Fibroblast of mammary gland (primary cell): Measurements from ENCODE around the gene CAVIN1.

ENCODE experiments used
- DNase-seq: peaks from one replicate; pipeline ENCODE4 v3.0.0-alpha.2; 2010; ENCODE audit warnings: low read depth
- H3K4me3 ChIP-seq: 2 replicates; pipeline ENCODE4 v1.5.1; 2011; ENCODE audit warnings: low read depth, mild to moderate bottlenecking, low read length, moderate library complexity; ENCODE audit not compliant: control insufficient read depth
- TF ChIP-seq, protein P1 (sequence below): conservative IDR thresholded peaks from 2 replicates; pipeline ENCODE4 v1.5.1; 2011; ENCODE audit warnings: low read depth, low read length, inconsistent platforms; ENCODE audit not compliant: control insufficient read depth, insufficient read depth

Gene CAVIN1

DNA sequence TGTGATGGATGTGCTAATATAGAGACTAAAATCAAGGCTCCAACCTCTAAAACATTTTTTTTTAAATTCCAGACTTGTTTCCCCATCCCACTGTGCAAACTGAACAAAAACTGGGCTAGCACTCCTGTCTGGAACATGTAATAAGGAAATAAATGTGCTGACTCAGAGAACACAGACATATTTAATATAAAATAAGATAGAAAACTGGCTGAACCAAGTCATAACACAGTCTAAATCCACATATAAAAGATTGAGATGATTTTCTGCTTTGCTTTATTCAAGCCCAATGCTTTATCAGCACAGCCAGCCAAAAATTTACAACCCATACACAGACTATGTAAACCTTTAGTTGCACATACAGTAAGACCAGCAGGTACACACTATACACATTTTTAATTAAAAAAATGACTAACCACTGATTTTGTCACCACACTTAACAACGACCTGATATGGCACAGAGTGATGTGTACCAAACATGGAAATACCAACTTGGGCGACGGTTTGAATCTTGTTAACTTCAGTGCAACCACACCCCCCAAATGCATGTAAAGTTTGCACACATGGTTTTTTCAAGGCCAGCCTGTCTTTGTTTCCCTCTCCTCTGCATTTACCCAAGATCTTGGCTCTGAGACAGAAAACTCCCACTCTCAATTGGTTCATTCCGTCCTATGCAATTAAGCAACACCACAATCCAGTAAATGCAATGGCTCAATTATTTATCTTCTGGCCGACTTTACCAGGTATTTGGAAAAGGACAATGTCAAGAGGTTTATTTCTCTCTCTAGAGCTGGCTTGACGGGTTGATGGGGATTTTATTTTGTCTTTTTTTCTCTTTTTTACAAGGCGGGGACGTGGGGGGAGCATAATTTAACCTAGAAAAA, 36.0 kb downstream of the CAVIN1 start:
- H3K4me3 ChIP-seq: peak overlapping the region; percentile 88
- TF ChIP-seq, protein P1, sequence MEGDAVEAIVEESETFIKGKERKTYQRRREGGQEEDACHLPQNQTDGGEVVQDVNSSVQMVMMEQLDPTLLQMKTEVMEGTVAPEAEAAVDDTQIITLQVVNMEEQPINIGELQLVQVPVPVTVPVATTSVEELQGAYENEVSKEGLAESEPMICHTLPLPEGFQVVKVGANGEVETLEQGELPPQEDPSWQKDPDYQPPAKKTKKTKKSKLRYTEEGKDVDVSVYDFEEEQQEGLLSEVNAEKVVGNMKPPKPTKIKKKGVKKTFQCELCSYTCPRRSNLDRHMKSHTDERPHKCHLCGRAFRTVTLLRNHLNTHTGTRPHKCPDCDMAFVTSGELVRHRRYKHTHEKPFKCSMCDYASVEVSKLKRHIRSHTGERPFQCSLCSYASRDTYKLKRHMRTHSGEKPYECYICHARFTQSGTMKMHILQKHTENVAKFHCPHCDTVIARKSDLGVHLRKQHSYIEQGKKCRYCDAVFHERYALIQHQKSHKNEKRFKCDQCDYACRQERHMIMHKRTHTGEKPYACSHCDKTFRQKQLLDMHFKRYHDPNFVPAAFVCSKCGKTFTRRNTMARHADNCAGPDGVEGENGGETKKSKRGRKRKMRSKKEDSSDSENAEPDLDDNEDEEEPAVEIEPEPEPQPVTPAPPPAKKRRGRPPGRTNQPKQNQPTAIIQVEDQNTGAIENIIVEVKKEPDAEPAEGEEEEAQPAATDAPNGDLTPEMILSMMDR: no peak
- DNase-seq: peak; percentile 87

DNA sequence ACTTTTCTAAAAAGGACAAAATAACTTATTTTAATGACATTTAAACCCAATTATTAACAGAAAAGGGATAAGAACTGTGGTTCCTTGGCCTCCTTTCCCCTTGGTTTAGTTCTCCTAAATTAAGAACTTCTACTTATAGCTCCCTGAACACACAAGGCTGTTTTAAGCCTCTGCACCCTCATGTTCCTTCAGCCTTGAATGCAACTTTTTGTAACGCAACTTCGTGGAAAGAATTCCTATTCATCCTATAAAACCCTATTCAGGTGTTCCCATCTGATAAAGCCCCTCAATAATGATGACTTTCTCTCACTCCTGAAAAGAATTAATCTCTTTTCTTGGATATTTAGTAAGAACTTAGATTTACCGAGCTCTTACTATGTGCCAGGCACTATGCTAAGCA, 41.2 kb downstream of the CAVIN1 start:
- TF ChIP-seq, protein P1: no peak
- no peak overlapping the region for H3K4me3 ChIP-seq
- no peak for DNase-seq

GRCh38 chr17:42380935-42381334, 42.1 kb downstream of the CAVIN1 start:
- no peak overlapping the region for H3K4me3 ChIP-seq
- no peak for DNase-seq
- TF ChIP-seq, protein P1: no peak

DNA sequence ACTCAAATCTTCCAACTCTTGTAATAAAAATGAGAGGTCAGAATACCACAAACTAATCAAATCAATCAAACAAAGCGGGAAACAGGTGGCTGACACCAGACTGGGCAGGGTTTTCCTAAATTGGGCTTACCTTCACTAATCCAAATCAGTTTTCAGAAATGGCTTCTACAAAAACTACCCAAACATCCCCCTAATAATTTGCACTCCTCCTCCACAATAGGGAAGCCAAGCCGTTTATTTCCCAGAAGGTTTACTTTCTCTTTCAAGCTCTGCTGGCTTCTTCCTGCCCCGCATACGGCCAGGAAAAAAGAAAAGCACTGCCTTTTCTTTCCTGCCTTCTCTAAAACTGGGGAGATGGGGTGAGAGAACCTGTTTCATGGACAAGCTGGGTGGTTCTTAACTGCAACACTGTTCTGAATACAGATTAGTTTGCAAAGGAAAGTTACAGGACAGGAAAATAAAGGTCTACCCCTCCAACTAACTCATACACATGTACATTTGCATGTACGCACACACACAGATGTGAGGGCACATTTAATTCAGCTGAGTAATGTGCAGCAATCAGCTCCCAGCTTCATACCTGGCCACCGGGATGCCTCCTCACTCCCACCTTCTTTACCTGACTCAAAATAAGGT, 44.0 kb downstream of the CAVIN1 start:
- H3K4me3 ChIP-seq: peak overlapping the region; percentile 29
- peak; percentile 37 for DNase-seq
- TF ChIP-seq, protein P1: no peak

DNA sequence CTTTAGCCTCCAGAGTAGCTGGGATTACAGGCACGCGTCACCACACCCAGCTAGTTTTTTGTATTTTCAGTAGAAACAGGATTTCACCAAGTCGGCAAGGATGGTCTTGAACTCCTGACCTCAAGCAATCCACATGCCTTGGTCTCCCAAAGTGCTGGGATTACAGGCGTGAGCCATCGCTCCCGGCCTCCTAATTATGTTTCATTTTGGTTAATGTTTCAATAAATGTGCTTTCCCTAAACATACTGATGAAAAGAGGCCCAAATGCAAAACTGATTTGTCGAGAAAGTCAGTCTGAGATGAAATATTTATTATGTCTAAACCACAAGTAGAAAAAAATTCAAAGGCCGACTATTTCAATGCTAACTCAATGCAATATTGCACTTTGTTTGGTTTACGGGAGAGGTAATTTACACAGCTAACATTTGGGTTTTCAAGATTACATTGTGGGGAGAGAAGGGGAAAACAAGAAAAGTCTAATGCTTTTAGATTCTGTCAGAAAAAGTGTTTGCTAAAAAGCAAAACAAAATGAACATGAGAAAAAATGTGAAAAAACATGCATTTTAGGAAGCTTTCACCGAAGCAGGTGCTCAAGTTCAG, 44.6 kb downstream of the CAVIN1 start:
- no peak for DNase-seq
- TF ChIP-seq, protein P1: no peak
- no peak overlapping the region for H3K4me3 ChIP-seq

GRCh38 chr17:42373896-42374295, 49.2 kb downstream of the CAVIN1 start:
- TF ChIP-seq, protein P1: no peak
- no peak overlapping the region for H3K4me3 ChIP-seq
- DNase-seq: no peak
